Tibial nerve (tissue), 4 donors: ENCODE results near the gene ADM5.
A peak's percentile ranks its signal among the peaks of the same experiment; 100 is the strongest.

ENCODE experiments used
- CTCF ChIP-seq, 5 experiments: fragments of 200-600 bp in 3 of 5; fragments of 450-650 bp in 2 of 5; sonication (generic) in 3 of 5; IDR thresholded peaks; one replicate each; pipeline ENCODE4 v1.5.1; 2016 to 2019; ENCODE audit warnings: antibody characterized with exemption in 5 of 5, mild to moderate bottlenecking in 3 of 5, moderate library complexity in 2 of 5
- EP300 ChIP-seq, 2 donors: sonication (generic); formaldehyde crosslinking; IDR thresholded peaks; one replicate each; pipeline ENCODE4 v1.6.1; 2017; ENCODE audit warnings: antibody characterized with exemption in 2 of 2, mild to moderate bottlenecking in 1 of 2
- POLR2A ChIP-seq, 2 donors: fragments of 450-650 bp; IDR thresholded peaks; one replicate each; pipeline ENCODE4 v1.6.1; 2017; ENCODE audit warnings: antibody characterized with exemption in 2 of 2, mild to moderate bottlenecking in 2 of 2, moderate library complexity in 2 of 2

GRCh38 chr19:49664171-49665035 lies 25.0 kb upstream of the ADM5 start:
- TF ChIP-seq CTCF (IDR thresholded peaks at IDR 0.05) (peak in 4 of 5 experiments; percentile 20 to 73 (median 40)), EP300 (IDR thresholded peaks at IDR 0.05) (peak in 1 of 2 donors; percentile 84), POLR2A (IDR thresholded peaks at IDR 0.05) (peak in 1 of 2 donors; percentile 61)
